Measurements from ENCODE around the gene PSORS1C2. TPM values are rescaled to one million over a fixed set of nuclear protein-coding genes. Genes with fewer than 3 reads are reported as not detected.

Gene PSORS1C2
- total and polyA plus RNA-seq, 8 donors: 0.14 to 0.17 TPM; not detected in 6

GRCh38 chr6:31163922-31164321, 25.1 kb upstream of the PSORS1C2 start:
- no peak overlapping the region for H3K27ac ChIP-seq
- peaks cover 0 to 16% of the 10 kb centered on the region in 2 donors for H3K36me3 ChIP-seq
- DNase-seq: no peak
- no peaks in the 10 kb centered on the region for H3K9me3 ChIP-seq
- no peaks in the 10 kb centered on the region for H3K27me3 ChIP-seq
- H3K4me3 ChIP-seq: no peak overlapping the region
- H3K4me1 ChIP-seq: peaks cover 6 to 15% of the 10 kb centered on the region in 2 donors
- ATAC-seq: peak; percentile 81
- intact Hi-C loops (cut with DNase I): no loop called here
- no peak for TF ChIP-seq CTCF (IDR thresholded peaks at IDR 0.05)

- intact Hi-C loops (cut with DNase I): no loop called here
Observed at GRCh38 chr6:31162463-31163165, 23.7 kb upstream of the PSORS1C2 start.

GRCh38 chr6:31161216-31162126, 22.6 kb upstream of the PSORS1C2 start:
- ATAC-seq: no peak
- no peak for TF ChIP-seq CTCF (IDR thresholded peaks at IDR 0.05)
- H3K4me3 ChIP-seq: no peak overlapping the region
- intact Hi-C loops (cut with DNase I): no loop called here
- no peaks in the 10 kb centered on the region for H3K9me3 ChIP-seq
- no peak overlapping the region for H3K27ac ChIP-seq
- H3K4me1 ChIP-seq: peaks cover 7 to 28% of the 10 kb centered on the region in 2 donors
- DNase-seq: no peak
- H3K36me3 ChIP-seq: peaks cover 0 to 16% of the 10 kb centered on the region in 2 donors
- H3K27me3 ChIP-seq: no peaks in the 10 kb centered on the region

More at GRCh38 chr6:31162463-31163165, 23.7 kb upstream of the PSORS1C2 start:
- no peak overlapping the region for H3K27ac ChIP-seq
- ATAC-seq: no peak
- no peak overlapping the region for H3K4me3 ChIP-seq
- H3K4me1 ChIP-seq: peaks cover 7 to 20% of the 10 kb centered on the region in 2 donors
- peaks cover 0 to 16% of the 10 kb centered on the region in 2 donors for H3K36me3 ChIP-seq
- no peaks in the 10 kb centered on the region for H3K27me3 ChIP-seq
- no peaks in the 10 kb centered on the region for H3K9me3 ChIP-seq
- no peak for TF ChIP-seq CTCF (IDR thresholded peaks at IDR 0.05)
- no peak for DNase-seq

GRCh38 chr6:31158863-31159855, 20.3 kb upstream of the PSORS1C2 start:
- Histone ChIP-seq H3K36me3 (peaks cover 0 to 21% of the 10 kb centered on the region in 2 donors), H3K27me3 (no peaks in the 10 kb centered on the region), H3K27ac (peak overlapping the region in 1 of 2 donors; percentile 73), H3K4me1 (peaks cover 7 to 28% of the 10 kb centered on the region in 2 donors), H3K9me3 (no peaks in the 10 kb centered on the region), H3K4me3 (peak overlapping the region; percentile 57 to 83)
- peak in 1 of 4 donors; percentile 77 for DNase-seq
- intact Hi-C loops (cut with DNase I): no loop called here
- no peak for ATAC-seq
- TF ChIP-seq CTCF (IDR thresholded peaks at IDR 0.05): no peak
